NCI-H2196 treated with DMSO at 0.1 percent for 48 hours (cell line): ENCODE measurements around the gene BLTP3A.
A peak's percentile ranks its signal among the peaks of the same experiment; 100 is the strongest.
"Not testable (repeated sequence)": the region's sequence is repeated elsewhere in the genome, so short reads cannot be mapped to it uniquely, and the experiment has no call there.

Source experiments
- DNase-seq: peaks from one replicate; lab custom pipeline; 2025; ENCODE audit not compliant: unreplicated experiment; lab: John Stamatoyannopoulos, UW

The BLTP3A gene

DNA sequence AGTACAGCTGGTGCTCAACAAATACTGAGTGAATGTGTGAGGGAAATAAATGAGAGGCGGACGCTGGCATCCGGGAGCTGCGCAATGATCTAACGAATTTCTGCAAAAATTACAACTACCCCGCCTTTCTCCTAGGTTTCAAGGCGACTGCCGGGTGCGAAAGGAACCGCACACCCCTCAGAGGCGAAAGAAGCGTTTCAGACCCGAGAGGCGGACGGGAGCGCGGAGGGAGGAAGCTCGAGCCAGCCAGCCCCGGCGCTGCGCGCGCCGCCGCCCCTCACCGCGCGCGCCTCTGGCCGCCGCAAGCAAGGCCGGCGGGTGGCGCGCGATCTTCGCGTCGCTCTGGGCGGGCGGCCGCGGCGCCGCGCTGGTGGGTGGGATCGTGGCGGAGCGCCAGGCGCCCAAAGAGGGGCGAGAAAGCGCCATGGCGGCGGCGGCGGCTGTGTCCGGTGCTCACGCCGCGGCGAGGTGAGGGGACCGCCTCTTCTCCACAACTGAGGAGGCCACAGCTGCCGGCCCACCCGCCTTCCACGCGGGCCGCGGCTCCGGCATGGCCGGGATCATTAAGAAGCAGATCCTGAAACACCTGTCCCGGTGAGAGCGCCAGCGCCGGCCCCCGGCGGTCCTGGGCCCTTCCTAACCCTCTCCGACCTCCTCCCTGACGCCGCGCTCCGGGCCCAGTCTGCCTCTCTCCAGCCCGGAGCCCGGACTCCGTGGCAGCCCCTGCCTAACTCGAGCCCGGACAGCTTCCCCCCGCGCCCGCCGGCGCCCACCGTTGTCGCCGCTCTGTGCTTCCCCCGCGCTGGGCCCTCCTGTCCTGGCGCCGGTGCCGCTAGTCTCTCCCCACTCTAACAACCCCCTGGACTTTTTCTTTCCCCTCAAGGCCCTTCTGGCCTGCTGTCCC is at the start of gene BLTP3A:
TSS of gene BLTP3A (plus strand) at position 383 of the 904 bp plus-strand sequence. CDS start at position 551, 168 bp downstream.
- peak; percentile 55 for DNase-seq

DNA sequence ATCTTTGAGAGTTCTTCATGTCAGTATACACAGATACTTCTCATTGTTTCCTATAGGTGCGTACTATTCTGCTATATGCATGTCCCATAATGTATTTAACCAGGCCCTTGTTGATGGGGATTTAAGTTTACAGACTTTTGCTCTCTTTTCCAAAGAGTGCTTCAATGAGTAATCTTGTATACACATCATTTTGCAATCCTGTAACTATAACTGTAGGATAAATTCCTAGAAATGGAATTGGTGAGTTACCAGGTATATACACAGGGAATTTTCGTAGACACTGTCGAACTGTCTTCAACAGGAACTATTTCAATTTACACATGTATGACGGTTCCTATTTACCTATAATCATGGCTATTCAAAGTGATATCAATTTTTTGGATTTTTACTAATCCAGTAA is 49.8 kb upstream of the BLTP3A start:
- no peak for DNase-seq

DNA sequence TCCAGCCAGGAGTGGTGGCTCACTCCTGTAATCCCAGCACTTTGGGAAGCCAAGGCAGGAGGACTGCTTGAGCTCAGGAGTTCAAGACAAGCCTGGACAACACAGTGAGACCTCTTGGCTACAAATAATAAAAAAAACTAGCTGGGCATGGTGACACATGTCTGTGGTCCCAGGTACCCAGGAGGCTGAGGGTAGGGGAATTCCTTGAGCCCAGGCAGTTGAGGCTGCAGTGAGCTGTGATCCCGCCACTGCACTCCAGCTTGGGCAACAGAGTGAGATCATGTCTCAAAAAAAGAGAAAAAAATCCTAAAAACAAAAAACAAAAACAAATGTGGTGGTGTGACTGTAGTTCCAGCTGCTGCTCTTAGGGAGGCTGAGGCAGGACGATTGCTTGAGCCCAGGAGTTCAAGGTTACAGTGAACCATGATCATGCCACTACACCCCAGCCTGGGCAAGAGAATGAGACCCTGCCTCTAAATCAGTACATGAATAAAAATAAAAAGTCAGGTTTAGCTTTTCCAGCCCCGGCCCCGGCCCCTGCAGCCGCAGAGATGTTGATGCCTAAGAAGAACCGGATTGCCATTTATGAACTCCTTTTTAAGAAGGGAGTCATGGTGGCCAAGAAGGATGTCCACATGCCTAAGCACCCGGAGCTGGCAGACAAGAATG is 48.1 kb upstream of the BLTP3A start:
- no peak for DNase-seq

DNA sequence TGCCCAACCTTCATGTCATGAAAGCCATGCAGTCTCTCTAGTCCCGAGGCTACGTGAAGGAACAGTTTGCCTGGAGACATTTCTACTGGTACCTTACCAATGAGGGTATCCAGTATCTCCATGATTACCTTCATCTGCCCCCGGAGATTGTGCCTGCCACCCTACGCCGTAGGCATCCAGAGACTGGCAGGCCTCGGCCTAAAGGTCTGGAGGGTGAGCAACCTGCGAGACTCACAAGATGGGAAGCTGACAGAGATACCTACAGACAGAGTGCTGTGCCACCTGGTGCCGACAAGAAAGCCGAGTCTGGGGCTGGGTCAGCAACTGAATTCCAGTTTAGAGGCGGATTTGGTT is 47.6 kb upstream of the BLTP3A start:
- DNase-seq, result not testable (repeated sequence)

- no peak for DNase-seq
These were observed 46.4 kb upstream of the BLTP3A start for GRCh38 chr6:34745277-34746103.

DNA sequence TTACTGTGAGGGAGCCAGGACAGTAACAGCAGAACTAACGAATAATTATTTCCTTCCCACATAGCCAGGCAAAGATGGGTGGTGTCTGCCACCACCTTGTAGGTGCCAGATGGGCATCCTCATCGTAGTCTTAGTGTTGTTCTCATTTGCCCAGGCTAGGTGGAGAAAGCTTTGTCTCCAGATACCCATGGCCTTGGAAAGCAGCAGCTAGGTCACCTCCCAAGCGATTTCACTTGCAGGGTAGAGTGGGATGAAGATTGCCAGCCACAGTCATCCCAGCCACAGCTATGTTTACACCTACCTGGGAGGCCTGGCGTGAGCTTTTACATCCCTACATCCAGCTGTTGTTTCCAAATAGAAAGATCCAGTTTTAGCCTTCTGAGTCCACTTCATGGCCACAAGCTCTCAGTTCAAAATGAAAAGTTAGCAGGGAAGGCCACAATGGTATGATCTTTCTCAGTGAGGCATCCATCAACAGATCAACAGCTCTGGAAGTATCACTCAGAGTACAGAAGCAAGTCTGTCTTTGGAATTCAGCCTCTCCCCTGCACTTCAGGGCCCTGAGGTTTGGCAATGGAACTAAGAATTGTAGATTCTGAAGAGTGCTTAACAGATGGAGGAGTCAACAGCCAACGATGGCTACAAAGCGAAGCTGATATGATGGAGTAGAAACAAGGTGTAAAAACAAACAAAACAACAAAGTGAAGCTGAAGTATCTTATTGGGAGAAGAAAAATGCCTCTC is 45.6 kb upstream of the BLTP3A start:
- no peak for DNase-seq

DNA sequence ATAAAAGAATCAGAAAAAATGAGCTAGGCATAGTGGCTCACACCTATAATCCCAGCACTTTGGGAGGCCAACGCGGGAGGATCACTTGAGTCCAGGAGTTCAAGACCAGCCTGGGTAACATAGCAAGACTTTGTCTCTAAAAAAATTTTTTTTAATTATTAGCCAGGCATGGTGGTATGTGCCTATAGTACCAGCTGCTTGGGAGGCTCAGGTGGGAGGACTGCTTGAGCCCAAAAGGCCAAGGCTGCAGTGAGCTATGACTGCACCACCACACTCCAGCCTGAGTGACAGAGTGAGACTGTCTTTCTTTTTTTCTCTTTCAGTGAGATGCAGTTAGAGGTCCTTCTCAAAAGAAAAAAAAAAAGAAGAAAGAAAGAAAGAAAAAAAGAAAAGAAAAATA is 43.1 kb upstream of the BLTP3A start:
- DNase-seq, result no peak

DNA sequence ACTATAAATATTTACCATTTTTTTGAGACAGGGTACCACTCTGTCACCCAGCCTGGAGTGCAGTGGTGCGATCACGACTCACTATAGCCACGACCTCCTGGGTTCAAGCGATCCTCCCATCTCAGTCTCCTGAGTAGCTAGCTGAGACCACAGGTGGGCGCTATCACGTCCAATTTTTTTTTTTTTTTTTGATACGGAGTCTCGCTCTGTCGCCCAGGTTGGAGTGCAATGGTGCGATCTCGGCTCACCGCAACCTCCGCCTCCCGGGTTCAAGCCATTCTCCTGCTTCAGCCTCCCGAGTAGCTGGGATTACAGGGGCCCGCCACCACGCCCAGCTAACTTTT is 35.4 kb upstream of the BLTP3A start:
- not testable (repeated sequence) for DNase-seq

DNA sequence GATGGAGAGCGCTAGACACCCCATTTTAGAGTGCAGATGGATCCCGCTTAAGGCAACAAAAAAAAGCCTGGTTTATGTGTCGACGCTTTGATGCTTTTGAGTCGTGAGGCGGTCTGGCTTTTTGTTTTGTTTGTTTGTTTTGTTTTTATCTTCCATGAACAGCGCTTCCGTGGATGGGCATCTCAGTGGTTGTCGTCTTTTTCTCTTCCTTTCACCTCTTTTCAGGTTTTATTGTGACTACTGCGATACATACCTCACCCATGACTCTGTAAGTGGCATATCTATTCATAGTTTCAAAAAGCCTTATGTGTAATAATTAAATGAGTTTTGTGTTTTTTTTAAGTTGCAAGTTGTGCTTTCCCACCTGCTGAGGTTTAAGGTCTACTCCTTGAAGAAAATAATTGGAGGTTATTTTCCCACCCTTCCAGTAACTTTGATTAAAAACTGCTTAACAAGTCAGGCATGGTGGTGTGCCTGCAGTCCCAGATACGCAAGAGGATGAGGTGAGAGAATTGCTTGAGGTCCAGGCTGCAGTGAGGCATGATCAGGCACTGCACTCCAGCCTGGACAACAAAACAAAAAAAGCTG is 34.1 kb upstream of the BLTP3A start:
- no peak for DNase-seq

- DNase-seq, result no peak
These were observed 31.8 kb upstream of the BLTP3A start for GRCh38 chr6:34760108-34760507.

- DNase-seq, result not testable (repeated sequence)
These were observed 30.2 kb upstream of the BLTP3A start for GRCh38 chr6:34761681-34762080.

DNA sequence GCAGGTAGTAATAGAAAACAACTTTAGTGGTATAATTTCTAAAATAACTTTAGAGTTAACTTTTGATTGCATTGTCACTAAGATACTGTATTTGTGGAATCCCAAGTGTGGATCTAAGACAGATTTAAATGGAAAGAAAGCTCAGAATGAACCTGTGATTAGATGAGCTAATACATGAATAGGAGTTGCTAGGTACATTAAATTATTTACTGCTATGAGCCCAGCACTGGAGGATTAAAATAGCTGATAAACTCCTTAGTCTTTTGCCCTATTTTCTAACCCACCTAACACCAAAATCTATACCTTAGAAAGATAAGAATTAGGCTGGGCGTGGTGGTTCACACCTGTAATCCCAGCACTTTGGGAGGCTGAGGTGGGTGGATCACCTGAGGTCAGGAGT is 23.7 kb upstream of the BLTP3A start:
- no peak for DNase-seq

GRCh38 chr6:34771727-34772126 is 20.2 kb upstream of the BLTP3A start:
- DNase-seq, result no peak

- DNase-seq, result no peak
These were observed 18.9 kb upstream of the BLTP3A start for GRCh38 chr6:34772940-34773339.

GRCh38 chr6:34773916-34774315 is 18.0 kb upstream of the BLTP3A start:
- no peak for DNase-seq

DNA sequence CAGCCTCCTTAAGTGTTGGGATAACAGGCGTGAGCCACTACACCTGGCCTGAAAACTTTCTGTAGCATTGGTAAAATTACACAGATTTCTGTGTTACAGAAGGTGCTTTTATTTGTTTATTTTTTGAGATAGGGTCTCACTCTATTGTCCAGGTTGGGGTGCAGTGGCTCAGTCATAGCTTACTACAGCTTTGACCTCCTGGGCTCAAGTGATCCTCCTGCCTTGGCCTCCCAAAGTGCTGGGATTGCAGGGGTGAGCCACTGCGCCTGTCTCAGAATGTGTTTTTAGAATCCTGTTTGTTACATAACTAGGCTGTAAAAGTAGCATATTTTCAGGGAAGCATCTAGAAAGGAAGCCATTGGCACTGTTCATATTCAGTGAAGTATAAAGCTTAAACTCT is 16.9 kb upstream of the BLTP3A start:
- DNase-seq, result no peak

GRCh38 chr6:34785375-34785774 is 6.5 kb upstream of the BLTP3A start:
- DNase-seq, result not testable (repeated sequence)

- not testable (repeated sequence) for DNase-seq
These were observed 4.7 kb upstream of the BLTP3A start for GRCh38 chr6:34787152-34787551.

DNA sequence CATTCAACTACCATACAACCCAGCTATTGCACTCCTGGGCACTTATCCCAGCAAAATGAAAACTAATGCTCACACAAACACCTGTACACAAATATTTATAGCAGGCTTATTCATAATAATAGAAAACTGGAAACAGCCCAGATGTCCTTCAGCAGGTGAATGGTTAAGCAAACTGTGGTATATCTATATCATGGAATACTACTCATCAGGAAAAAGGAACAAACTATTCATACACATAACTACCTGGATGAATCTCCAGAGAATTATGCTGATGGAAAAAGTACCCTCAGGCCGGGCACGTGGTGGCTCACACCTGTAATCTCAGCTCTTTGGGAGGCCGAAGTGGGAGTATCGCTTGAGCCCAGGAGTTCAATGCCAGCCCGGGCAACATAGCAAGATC is 3.8 kb upstream of the BLTP3A start:
- DNase-seq, result no peak

- DNase-seq, result no peak
These were observed 651 bp upstream of the BLTP3A start for GRCh38 chr6:34791164-34791700.
